ENCODE results near the gene RFPL1. TPM values are rescaled to one million over a fixed set of nuclear protein-coding genes. Genes with fewer than 3 reads are reported as not detected.
A peak's percentile ranks its signal among the peaks of the same experiment; 100 is the strongest.
"Not testable (repeated sequence)": the region's sequence is repeated elsewhere in the genome, so short reads cannot be mapped to it uniquely, and the experiment has no call there.

The RFPL1 gene
- total RNA-seq: not detected

GRCh38 chr22:29438283-29438682 is at the start of gene RFPL1:
Gene RFPL1 (plus strand): TSS chr22:29438583.
- DNase-seq; H3K27ac Mint-ChIP-seq; H3K4me1 Mint-ChIP-seq (ENCODE audit: low read depth); H3K36me3 Mint-ChIP-seq (ENCODE audit: insufficient read depth in 2 of 2); ATAC-seq (replicated peaks in 1 of 2); H3K4me3 Mint-ChIP-seq; H3K9me3 Mint-ChIP-seq: not testable (repeated sequence)
- H3K27me3 Mint-ChIP-seq (ENCODE audit: low read depth): peaks cover 21% of the 10 kb centered on the region

- ATAC-seq (replicated peaks in 1 of 2): peak; percentile 13 to 19
- peak overlapping the region; percentile 86 to 89 for H3K4me3 Mint-ChIP-seq
- peak overlapping the region; percentile 67 for H3K27ac Mint-ChIP-seq
- DNase-seq: no peak
- no peaks in the 10 kb centered on the region for H3K27me3 Mint-ChIP-seq (ENCODE audit: low read depth)
- H3K4me1 Mint-ChIP-seq (ENCODE audit: low read depth): peaks cover 41% of the 10 kb centered on the region
- no peaks in the 10 kb centered on the region for H3K9me3 Mint-ChIP-seq
- peaks cover 1 to 2% of the 10 kb centered on the region in 2 donors for H3K36me3 Mint-ChIP-seq (ENCODE audit: insufficient read depth in 2 of 2)
These were observed 49.7 kb upstream of the RFPL1 start for GRCh38 chr22:29388759-29389090.

- DNase-seq: no peak
- Mint-ChIP-seq H3K4me3 (no peak overlapping the region), H3K36me3 (ENCODE audit: insufficient read depth in 2 of 2) (no peaks in the 10 kb centered on the region), H3K9me3 (no peaks in the 10 kb centered on the region), H3K27ac (no peak overlapping the region), H3K27me3 (ENCODE audit: low read depth) (no peaks in the 10 kb centered on the region), H3K4me1 (ENCODE audit: low read depth) (peaks cover 40% of the 10 kb centered on the region)
- no peak for ATAC-seq (replicated peaks in 1 of 2)
These were observed 48.1 kb upstream of the RFPL1 start for GRCh38 chr22:29390270-29390669.

- no peak for ATAC-seq (replicated peaks in 1 of 2)
- no peak overlapping the region for H3K4me3 Mint-ChIP-seq
- peaks cover 30% of the 10 kb centered on the region for H3K4me1 Mint-ChIP-seq (ENCODE audit: low read depth)
- no peaks in the 10 kb centered on the region for H3K27me3 Mint-ChIP-seq (ENCODE audit: low read depth)
- DNase-seq: no peak
- H3K9me3 Mint-ChIP-seq: no peaks in the 10 kb centered on the region
- no peaks in the 10 kb centered on the region for H3K36me3 Mint-ChIP-seq (ENCODE audit: insufficient read depth in 2 of 2)
- no peak overlapping the region for H3K27ac Mint-ChIP-seq
These were observed 46.8 kb upstream of the RFPL1 start for GRCh38 chr22:29391546-29391945.

- H3K27me3 Mint-ChIP-seq (ENCODE audit: low read depth): no peaks in the 10 kb centered on the region
- H3K4me1 Mint-ChIP-seq (ENCODE audit: low read depth): peaks cover 17% of the 10 kb centered on the region
- DNase-seq (no peak), ATAC-seq (replicated peaks in 1 of 2) (no peak)
- H3K4me3 Mint-ChIP-seq: no peak overlapping the region
- H3K36me3 Mint-ChIP-seq (ENCODE audit: insufficient read depth in 2 of 2): no peaks in the 10 kb centered on the region
- H3K9me3 Mint-ChIP-seq: no peaks in the 10 kb centered on the region
- no peak overlapping the region for H3K27ac Mint-ChIP-seq
These were observed 45.3 kb upstream of the RFPL1 start for GRCh38 chr22:29393019-29393608.

- DNase-seq (peak; percentile 63 to 67), ATAC-seq (replicated peaks in 1 of 2) (peak; percentile 86 to 91)
- no peak overlapping the region for H3K4me3 Mint-ChIP-seq
- H3K27ac Mint-ChIP-seq: no peak overlapping the region
- no peaks in the 10 kb centered on the region for H3K27me3 Mint-ChIP-seq (ENCODE audit: low read depth)
- H3K4me1 Mint-ChIP-seq (ENCODE audit: low read depth): peaks cover 11% of the 10 kb centered on the region
- no peaks in the 10 kb centered on the region for H3K36me3 Mint-ChIP-seq (ENCODE audit: insufficient read depth in 2 of 2)
- H3K9me3 Mint-ChIP-seq: no peaks in the 10 kb centered on the region
These were observed 43.3 kb upstream of the RFPL1 start for GRCh38 chr22:29394931-29395581.

GRCh38 chr22:29396126-29396525 is 42.3 kb upstream of the RFPL1 start:
- DNase-seq: no peak
- Mint-ChIP-seq H3K36me3 (ENCODE audit: insufficient read depth in 2 of 2) (no peaks in the 10 kb centered on the region), H3K4me1 (ENCODE audit: low read depth) (peaks cover 11% of the 10 kb centered on the region), H3K9me3 (no peaks in the 10 kb centered on the region), H3K4me3 (no peak overlapping the region), H3K27me3 (ENCODE audit: low read depth) (peaks cover 6% of the 10 kb centered on the region), H3K27ac (no peak overlapping the region)
- ATAC-seq (replicated peaks in 1 of 2): no peak

GRCh38 chr22:29397791-29398190 is 40.6 kb upstream of the RFPL1 start:
- Mint-ChIP-seq H3K27me3 (ENCODE audit: low read depth) (peaks cover 21% of the 10 kb centered on the region), H3K36me3 (ENCODE audit: insufficient read depth in 2 of 2) (no peaks in the 10 kb centered on the region), H3K27ac (no peak overlapping the region), H3K4me1 (ENCODE audit: low read depth) (peaks cover 11% of the 10 kb centered on the region), H3K4me3 (no peak overlapping the region), H3K9me3 (no peaks in the 10 kb centered on the region)
- no peak for ATAC-seq (replicated peaks in 1 of 2)
- DNase-seq: no peak

GRCh38 chr22:29400576-29400975 is 37.8 kb upstream of the RFPL1 start:
- Mint-ChIP-seq H3K27me3 (ENCODE audit: low read depth) (peaks cover 21% of the 10 kb centered on the region), H3K4me1 (ENCODE audit: low read depth) (no peaks in the 10 kb centered on the region), H3K36me3 (ENCODE audit: insufficient read depth in 2 of 2) (no peaks in the 10 kb centered on the region), H3K9me3 (no peaks in the 10 kb centered on the region), H3K4me3 (no peak overlapping the region), H3K27ac (no peak overlapping the region)
- ATAC-seq (replicated peaks in 1 of 2): no peak
- DNase-seq: no peak

- H3K36me3 Mint-ChIP-seq (ENCODE audit: insufficient read depth in 2 of 2); H3K4me1 Mint-ChIP-seq (ENCODE audit: low read depth); ATAC-seq (replicated peaks in 1 of 2); DNase-seq; H3K4me3 Mint-ChIP-seq; H3K27ac Mint-ChIP-seq; H3K9me3 Mint-ChIP-seq: not testable (repeated sequence)
- H3K27me3 Mint-ChIP-seq (ENCODE audit: low read depth): peaks cover 21% of the 10 kb centered on the region
These were observed 36.8 kb upstream of the RFPL1 start for GRCh38 chr22:29401538-29401937.

GRCh38 chr22:29408940-29409339 is 29.4 kb upstream of the RFPL1 start:
- H3K27me3 Mint-ChIP-seq (ENCODE audit: low read depth): no peaks in the 10 kb centered on the region
- ATAC-seq (replicated peaks in 1 of 2): no peak
- H3K27ac Mint-ChIP-seq: no peak overlapping the region
- no peak overlapping the region for H3K4me3 Mint-ChIP-seq
- H3K36me3 Mint-ChIP-seq (ENCODE audit: insufficient read depth in 2 of 2): no peaks in the 10 kb centered on the region
- no peaks in the 10 kb centered on the region for H3K9me3 Mint-ChIP-seq
- no peak for DNase-seq
- H3K4me1 Mint-ChIP-seq (ENCODE audit: low read depth): no peaks in the 10 kb centered on the region

GRCh38 chr22:29411569-29412211 is 26.7 kb upstream of the RFPL1 start:
- not testable (repeated sequence) for H3K36me3 Mint-ChIP-seq (ENCODE audit: insufficient read depth in 2 of 2); ATAC-seq (replicated peaks in 1 of 2); H3K27me3 Mint-ChIP-seq (ENCODE audit: low read depth); DNase-seq; H3K9me3 Mint-ChIP-seq; H3K4me3 Mint-ChIP-seq; H3K27ac Mint-ChIP-seq
- H3K4me1 Mint-ChIP-seq (ENCODE audit: low read depth): peaks cover 17% of the 10 kb centered on the region

GRCh38 chr22:29412772-29413171 is 25.6 kb upstream of the RFPL1 start:
- peak; percentile 80 to 88 for ATAC-seq (replicated peaks in 1 of 2)
- DNase-seq: peak; percentile 12 to 20
- H3K4me1 Mint-ChIP-seq (ENCODE audit: low read depth): peaks cover 17% of the 10 kb centered on the region
- H3K27ac Mint-ChIP-seq; H3K36me3 Mint-ChIP-seq (ENCODE audit: insufficient read depth in 2 of 2); H3K27me3 Mint-ChIP-seq (ENCODE audit: low read depth); H3K9me3 Mint-ChIP-seq; H3K4me3 Mint-ChIP-seq: not testable (repeated sequence)
